ENCODE results near the gene ALDH1A2. TPM values are rescaled to one million over a fixed set of nuclear protein-coding genes. Genes with fewer than 3 reads are reported as not detected.

ALDH1A2 gene
- total RNA-seq, 2 donors from 2014 or later, result 38.7 to 47.8 TPM

DNA sequence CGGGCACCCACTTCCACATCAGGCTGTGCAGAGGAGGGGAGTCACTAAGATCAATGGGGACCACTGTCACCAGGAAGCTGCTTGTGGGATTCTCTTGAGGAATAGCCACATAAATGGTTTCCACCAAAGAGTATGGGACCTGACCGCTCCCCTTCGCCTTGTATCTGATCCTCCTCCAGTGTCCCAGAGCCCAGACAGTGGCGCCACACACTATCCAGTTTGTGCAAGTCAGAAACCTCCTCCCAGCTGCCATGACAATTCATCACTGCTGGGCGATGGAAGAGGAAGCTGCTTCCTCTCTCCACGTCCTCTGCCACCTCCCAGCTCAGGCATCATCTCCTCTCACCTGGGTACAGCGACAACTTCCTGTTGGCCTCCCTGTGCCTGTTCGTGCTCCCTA, 147.5 kb downstream of the ALDH1A2 start:
- DNase-seq (ENCODE audit: low spot score), result no peak
- TF ChIP-seq, protein P1, sequence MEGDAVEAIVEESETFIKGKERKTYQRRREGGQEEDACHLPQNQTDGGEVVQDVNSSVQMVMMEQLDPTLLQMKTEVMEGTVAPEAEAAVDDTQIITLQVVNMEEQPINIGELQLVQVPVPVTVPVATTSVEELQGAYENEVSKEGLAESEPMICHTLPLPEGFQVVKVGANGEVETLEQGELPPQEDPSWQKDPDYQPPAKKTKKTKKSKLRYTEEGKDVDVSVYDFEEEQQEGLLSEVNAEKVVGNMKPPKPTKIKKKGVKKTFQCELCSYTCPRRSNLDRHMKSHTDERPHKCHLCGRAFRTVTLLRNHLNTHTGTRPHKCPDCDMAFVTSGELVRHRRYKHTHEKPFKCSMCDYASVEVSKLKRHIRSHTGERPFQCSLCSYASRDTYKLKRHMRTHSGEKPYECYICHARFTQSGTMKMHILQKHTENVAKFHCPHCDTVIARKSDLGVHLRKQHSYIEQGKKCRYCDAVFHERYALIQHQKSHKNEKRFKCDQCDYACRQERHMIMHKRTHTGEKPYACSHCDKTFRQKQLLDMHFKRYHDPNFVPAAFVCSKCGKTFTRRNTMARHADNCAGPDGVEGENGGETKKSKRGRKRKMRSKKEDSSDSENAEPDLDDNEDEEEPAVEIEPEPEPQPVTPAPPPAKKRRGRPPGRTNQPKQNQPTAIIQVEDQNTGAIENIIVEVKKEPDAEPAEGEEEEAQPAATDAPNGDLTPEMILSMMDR (IDR thresholded peaks at IDR 0.05), result no peak

DNA sequence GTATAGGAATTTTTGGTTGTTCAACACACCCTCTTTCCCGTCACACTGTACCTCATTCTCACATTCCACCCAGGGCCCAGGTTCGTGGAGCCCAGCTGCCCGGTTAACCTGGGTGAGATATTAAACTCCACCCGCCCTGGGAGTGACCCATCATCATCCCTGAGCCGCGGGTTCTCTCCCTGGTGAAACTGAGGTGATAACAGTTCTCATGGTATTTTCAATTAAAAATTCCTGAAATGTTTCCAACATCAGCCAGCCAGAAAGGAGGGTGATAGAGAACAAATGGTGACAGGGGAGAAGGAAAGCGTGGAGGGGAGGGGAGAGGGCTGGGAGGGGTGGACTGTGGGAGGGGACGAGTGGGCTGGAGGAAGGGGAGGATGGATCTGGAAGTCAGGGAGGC, 148.8 kb downstream of the ALDH1A2 start:
- TF ChIP-seq, protein P1 (IDR thresholded peaks at IDR 0.05), result no peak
- H3K36me3 ChIP-seq, result no peaks in the 10 kb centered on the region
- H3K4me3 ChIP-seq, result no peak overlapping the region
- no peaks in the 10 kb centered on the region for H3K9me3 ChIP-seq
- DNase-seq (ENCODE audit: low spot score), result no peak
- H3K4me1 ChIP-seq, result peaks cover 0 to 38% of the 10 kb centered on the region in 2 donors
- H3K27me3 ChIP-seq, result no peaks in the 10 kb centered on the region
- H3K27ac ChIP-seq, result no peak overlapping the region

More for the DNA sequence above, 147.5 kb downstream of the ALDH1A2 start:
- Histone ChIP-seq H3K27ac (no peak overlapping the region), H3K36me3 (no peaks in the 10 kb centered on the region), H3K9me3 (no peaks in the 10 kb centered on the region), H3K27me3 (no peaks in the 10 kb centered on the region), H3K4me3 (no peak overlapping the region), H3K4me1 (peaks cover 0 to 51% of the 10 kb centered on the region in 2 donors)

DNA sequence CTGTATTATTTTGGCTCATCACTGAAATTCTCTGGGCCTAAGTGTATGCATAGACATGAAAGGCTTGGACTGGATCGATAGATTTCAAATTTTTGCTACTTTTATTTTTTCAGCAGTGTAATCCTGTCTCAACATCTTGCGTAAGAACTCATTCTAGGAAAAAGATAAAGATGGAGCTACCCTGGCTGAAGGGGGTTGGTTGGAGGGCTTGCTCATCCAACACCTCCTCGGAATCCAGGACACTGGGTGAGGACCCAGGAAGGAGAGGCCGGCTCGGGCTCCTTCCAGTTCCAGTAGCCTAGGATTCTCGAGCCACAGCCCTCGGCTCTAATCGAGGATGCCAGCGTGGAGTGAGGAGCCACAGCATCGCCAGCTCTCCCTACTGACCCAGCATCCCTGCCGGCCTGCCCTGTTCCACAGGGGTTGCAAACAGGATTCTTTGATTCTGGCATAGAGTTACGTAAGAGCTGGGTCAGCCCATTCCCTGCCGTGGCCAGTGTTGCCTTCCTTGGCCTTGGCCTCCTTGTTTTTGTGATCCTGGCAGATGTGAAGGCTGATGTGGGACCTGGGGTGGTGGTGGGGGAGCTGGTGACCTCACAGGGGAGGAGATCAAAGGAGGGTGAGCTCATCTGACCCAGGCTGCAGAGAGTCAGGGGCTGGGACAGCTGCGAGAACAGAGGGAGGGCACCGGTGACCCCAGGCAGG, 149.5 kb downstream of the ALDH1A2 start:
- no peak for DNase-seq (ENCODE audit: low spot score)
- Histone ChIP-seq H3K27ac (no peak overlapping the region), H3K4me1 (peaks cover 0 to 32% of the 10 kb centered on the region in 2 donors), H3K4me3 (no peak overlapping the region), H3K9me3 (no peaks in the 10 kb centered on the region), H3K27me3 (no peaks in the 10 kb centered on the region), H3K36me3 (no peaks in the 10 kb centered on the region)
- TF ChIP-seq, protein P1 (IDR thresholded peaks at IDR 0.05), result no peak

DNA sequence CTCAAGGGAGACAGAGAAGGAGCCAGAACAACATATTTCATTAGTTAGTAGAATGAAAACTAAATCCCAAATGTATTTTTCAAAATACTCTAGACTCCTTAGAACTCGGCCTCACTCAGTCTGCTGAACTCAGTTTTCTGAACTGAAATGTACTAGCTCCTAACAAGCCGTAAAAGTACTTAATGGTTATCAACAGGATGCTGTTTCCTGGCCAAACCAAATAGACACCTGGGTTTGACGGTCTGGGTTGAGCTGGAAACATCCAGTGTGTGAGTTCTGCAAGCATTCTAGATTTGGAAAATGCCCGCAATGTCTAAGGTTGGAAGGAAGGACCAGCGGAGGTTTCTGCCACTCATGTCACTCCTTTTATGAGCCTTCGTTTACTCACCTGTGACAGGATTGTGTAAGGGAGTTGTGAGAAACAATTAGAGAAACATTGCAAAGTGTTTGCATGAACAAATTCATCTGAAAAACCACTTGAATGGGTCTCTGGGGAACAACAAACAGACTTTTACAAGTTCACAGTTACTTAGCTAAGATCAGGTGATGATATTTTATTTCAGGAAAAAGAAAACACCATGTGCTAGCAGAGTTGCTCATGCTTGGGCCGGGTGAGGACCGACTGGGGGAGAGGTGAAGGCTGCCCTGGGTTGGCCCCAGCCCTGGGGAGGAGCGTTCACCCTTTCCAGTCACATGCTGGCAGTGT, 151.0 kb downstream of the ALDH1A2 start:
- TF ChIP-seq, protein P1 (IDR thresholded peaks at IDR 0.05), result no peak
- peaks cover 0 to 26% of the 10 kb centered on the region in 2 donors for H3K4me1 ChIP-seq
- DNase-seq (ENCODE audit: low spot score), result no peak
- H3K27ac ChIP-seq, result no peak overlapping the region
- H3K4me3 ChIP-seq, result no peak overlapping the region
- no peaks in the 10 kb centered on the region for H3K36me3 ChIP-seq
- no peaks in the 10 kb centered on the region for H3K27me3 ChIP-seq
- H3K9me3 ChIP-seq, result no peaks in the 10 kb centered on the region

DNA sequence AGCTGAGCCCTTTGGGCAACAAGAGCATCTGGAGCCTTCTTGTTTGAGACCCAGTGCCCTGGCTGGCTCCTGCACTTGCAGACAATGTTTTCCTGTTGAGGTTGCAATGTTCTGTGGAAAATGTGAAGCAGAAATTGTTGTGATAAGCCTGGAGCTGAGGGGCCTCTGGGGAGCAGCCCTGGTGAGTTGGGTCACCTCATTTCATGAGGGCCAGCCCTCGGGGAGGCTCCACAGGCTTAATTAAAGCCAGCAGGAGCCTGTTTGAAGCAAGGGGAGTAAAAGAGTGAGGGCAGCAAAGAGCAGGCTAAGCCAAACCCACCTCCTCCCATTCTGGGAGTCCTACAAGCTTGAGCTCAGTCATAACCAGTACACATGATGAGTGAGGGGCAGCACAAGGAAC, 154.3 kb downstream of the ALDH1A2 start:
- Histone ChIP-seq H3K4me3 (no peak overlapping the region), H3K4me1 (peaks cover 0 to 17% of the 10 kb centered on the region in 2 donors), H3K9me3 (no peaks in the 10 kb centered on the region), H3K27me3 (no peaks in the 10 kb centered on the region), H3K36me3 (no peaks in the 10 kb centered on the region), H3K27ac (no peak overlapping the region)
- no peak for DNase-seq (ENCODE audit: low spot score)
- TF ChIP-seq, protein P1 (IDR thresholded peaks at IDR 0.05), result no peak
